Heart left ventricle (tissue), 16 donors: Measurements from ENCODE around the gene FCGR1A. TPM values are rescaled to one million over a fixed set of nuclear protein-coding genes. Genes with fewer than 3 reads are reported as not detected.
A peak's percentile ranks its signal among the peaks of the same experiment; 100 is the strongest.
"Not testable (repeated sequence)": the region's sequence is repeated elsewhere in the genome, so short reads cannot be mapped to it uniquely, and the experiment has no call there.

Experiments used
- ATAC-seq, 4 donors: fragments of 200-7000 bp; cut with Tn5 transposase; one replicate each; pipeline ENCODE4 v1.9.1; 2020 to 2022; ENCODE audit warnings: moderate library complexity in 4 of 4, mild to moderate bottlenecking in 3 of 4, moderate number of reproducible peaks in 1 of 4
- DNase-seq, 5 donors: peaks; one replicate each; pipeline ENCODE4 v3.0.0-alpha.2; 2020
- H3K27ac ChIP-seq, 12 donors: fragments of 200-600 bp; sonication (generic) in 4 of 12; one replicate each; pipeline versions ENCODE4 v1.5.0 to v1.8.0; 2016 to 2022; ENCODE audit warnings: mild to moderate bottlenecking in 2 of 12
- H3K27me3 ChIP-seq, 9 donors: fragments of 200-600 bp; sonication (generic) in 2 of 9; one replicate each; pipeline versions ENCODE4 v1.5.1 to v1.8.0; 2016 to 2022; ENCODE audit warnings: mild to moderate bottlenecking in 3 of 9
- H3K36me3 ChIP-seq, 9 donors: fragments of 200-600 bp; sonication (generic) in 2 of 9; one replicate each; pipeline versions ENCODE4 v1.5.0 to v1.8.0; 2018 to 2022; ENCODE audit warnings: mild to moderate bottlenecking in 2 of 9
- H3K4me1 ChIP-seq, 12 donors: fragments of 200-600 bp; sonication (generic) in 4 of 12; one replicate each; pipeline versions ENCODE4 v1.5.0 to v1.8.0; 2016 to 2022; ENCODE audit warnings: mild to moderate bottlenecking in 3 of 12
- H3K4me3 ChIP-seq, 12 donors: fragments of 200-600 bp; sonication (generic) in 4 of 12; one replicate each; pipeline versions ENCODE4 v1.5.0 to v1.8.0; 2017 to 2022; ENCODE audit warnings: mild to moderate bottlenecking in 9 of 12, moderate library complexity in 4 of 12
- H3K9me3 ChIP-seq, 12 donors: fragments of 200-600 bp; sonication (generic) in 4 of 12; one replicate each; pipeline versions ENCODE4 v1.5.0 to v1.8.0; 2016 to 2022; ENCODE audit warnings: mild to moderate bottlenecking in 1 of 12
- WGBS, 4 donors: extraction: QIAGEN DNeasy Blood & Tissue Kit in 2 of 4; methylation state at CpG; one replicate each; pipeline versions ENCODE4 v1.1.5 to v1.1.7; 2013 to 2018; 5-methylcytosine and 5-hydroxymethylcytosine counted together
- intact Hi-C, 10 donors: fragments of 100-400 bp; cut with DNase I; formaldehyde crosslinking; loops; one replicate each; pipeline versions ENCODE4 v1.11.1 to v1.14.2; 2022
- long read RNA-seq, 3 donors: library from polyadenylated mRNA; unstranded; transcript quantifications; one replicate each; pipeline ENCODE4 v2.0.0, GENCODE V29; 2020 to 2021
- polyA plus RNA-seq, 2 donors: library from polyadenylated mRNA; stranded (reverse); fragments of 200-250 nt; gene quantifications; one replicate each; pipeline ENCODE4 v1.2.3, GENCODE V29; 2013
- total RNA-seq, 9 donors: library from RNA; depleted of rRNA in 2 of 9; stranded (reverse); fragments of >200 nt in 2 of 9; fragmentation: NEBNext Ultra II Directional in 3 of 9; extraction: Animal tissue kit (Norgen Biotek cat#: 25700) in 3 of 9; gene quantifications; one replicate each; pipeline versions ENCODE4 v1.1.0 to v1.2.4, GENCODE V29; 2016 to 2023
- donor health status: ischemic (EF 13 %, LVEDD 7.1; RV severe dilation, severe dysfunction).
- donor health status: healthy with polysubstance abuse.
- donor health status: DM: no; HTN: yes; CAD: no.
- donor health status: DM: no; HTN: no; CAD: no.
- donor health status: ischemic (EF 25% LVEDD 6.9; RV normal size, moderate dysfunction).
- donor health status: ischemic (EF 25% LVEDD 5.7; RV mildly dilated, moderate dysfunction).
- donor health status: healthy.
- donor health status: DM: yes; HTN: yes; CAD: no.
- donor health status: ischemic (EF 35%, LVEDD 5.7; RV mildly dilated, moderate dysfunction).
- donor health status: nonischemic (EF 11% LVEDD 7.7; RV severe dilation, severe dysfunction).
- donor health status: DM: yes; HTN: yes; CAD: no.
- donor health status: PGD.
- donor health status: ischemic (EF 29% LVEDD 5.4; RV normal size, mild dysfunction).
- donor health status: nonischemic (EF 23%, LVEDD 6.1; RV moderate dilation, normal function).

Gene FCGR1A
- total RNA-seq = 10 to 100 TPM in 1 of 9 donors, 1 to 10 TPM in 6, under 1 TPM in 1, not detected in 1; 0.37 to 52.0 (median 1.9) TPM
- 1 to 10 TPM; 1.1 to 2.7 TPM for polyA plus RNA-seq
- long read RNA-seq, donor 1 = 0 reads
- long read RNA-seq, donor 2 = 0 reads
- long read RNA-seq, donor 3 = 0 reads

DNA sequence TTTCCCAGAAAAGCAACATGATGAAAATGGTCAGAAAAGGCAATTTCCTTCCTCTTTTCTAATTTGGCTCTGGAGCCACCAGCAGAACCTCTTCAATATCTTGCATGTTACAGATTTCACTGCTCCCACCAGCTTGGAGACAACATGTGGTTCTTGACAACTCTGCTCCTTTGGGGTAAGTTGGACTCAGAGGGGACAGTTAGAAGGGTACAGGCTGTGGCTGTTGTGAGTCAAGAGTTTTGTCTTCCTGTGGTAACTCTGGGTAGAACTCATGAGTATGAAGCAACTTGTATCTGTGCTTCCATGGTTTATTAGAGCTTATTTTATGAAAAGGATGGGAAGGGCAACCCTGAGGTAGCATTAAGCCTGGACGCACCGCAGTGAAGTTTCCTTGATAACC is at the start of gene FCGR1A:
FCGR1A (plus strand) TSS at position 95 of the 400 bp plus-strand sequence; CDS start at position 145, 50 bp downstream.
- 85% methylated on average over 2 of the region's 2 CpGs; no CpG with 5 or more reads in 3 of the 4 donors for WGBS, 4 donors
- ATAC-seq, DNase-seq: not testable (repeated sequence)

GRCh38 chr1:149732781-149733180 is 49.7 kb upstream of the FCGR1A start:
- intact Hi-C loops, H3K4me1 ChIP-seq, DNase-seq, H3K27ac ChIP-seq, H3K27me3 ChIP-seq, H3K36me3 ChIP-seq, H3K9me3 ChIP-seq, ATAC-seq, H3K4me3 ChIP-seq: not testable (repeated sequence)
- 80 to 92% (median 85%) methylated on average over 1 of the region's 2 CpGs; no CpG with 5 or more reads in 1 of the 4 donors for WGBS, 4 donors

More for the DNA sequence above, at the start of gene FCGR1A:
- H3K4me3 ChIP-seq = peak within 1 kb of the TSS in 1 of 12 donors; percentile 30
- intact Hi-C loops, H3K27me3 ChIP-seq, H3K27ac ChIP-seq, H3K36me3 ChIP-seq, H3K4me1 ChIP-seq, H3K9me3 ChIP-seq: not testable (repeated sequence)

GRCh38 chr1:149734692-149735091 is 47.8 kb upstream of the FCGR1A start:
- H3K27ac ChIP-seq, H3K9me3 ChIP-seq, DNase-seq, H3K4me3 ChIP-seq, H3K4me1 ChIP-seq, intact Hi-C loops, H3K27me3 ChIP-seq, H3K36me3 ChIP-seq: not testable (repeated sequence)
- 87 to 100% (median 87%) methylated on average over 1 of the region's 1 CpG; no CpG with 5 or more reads in 1 of the 4 donors for WGBS, 4 donors
- peak in 1 of 4 donors; percentile 63 for ATAC-seq

DNA sequence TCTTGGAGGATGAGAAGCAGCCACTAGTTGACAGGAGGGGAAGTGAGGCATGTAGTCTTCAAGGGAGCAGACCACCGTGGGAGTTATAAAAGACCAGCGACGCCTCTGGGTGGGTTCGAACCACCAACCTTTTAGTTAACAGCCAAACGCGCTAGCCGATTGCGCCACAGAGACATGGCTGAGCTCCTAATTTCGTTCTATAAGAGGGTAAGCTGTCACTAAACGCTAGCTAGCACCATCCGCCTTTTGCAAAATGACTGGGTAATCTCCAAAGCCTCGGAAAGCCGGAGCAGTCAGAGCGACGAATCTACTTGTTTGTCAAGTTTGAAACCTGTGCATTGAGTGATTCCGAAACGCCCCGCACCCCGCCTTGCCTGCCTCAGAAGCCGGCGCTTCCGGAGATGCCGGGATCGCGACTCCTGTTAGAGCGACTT is 42.3 kb upstream of the FCGR1A start:
- peak overlapping the region in 5 of 12 donors; percentile 7 to 34 (median 21) for H3K4me3 ChIP-seq
- 8 to 19% (median 10%) methylated on average over 16 to 26 of the region's 26 CpGs for WGBS, 4 donors
- intact Hi-C loops, H3K4me1 ChIP-seq, H3K27me3 ChIP-seq, H3K9me3 ChIP-seq, H3K36me3 ChIP-seq, H3K27ac ChIP-seq: not testable (repeated sequence)
- ATAC-seq (peak in 1 of 4 donors; percentile 12), DNase-seq (peak in 4 of 5 donors; percentile 11 to 42 (median 20))

GRCh38 chr1:149740590-149741230 is 41.8 kb upstream of the FCGR1A start:
- H3K4me1 ChIP-seq, H3K36me3 ChIP-seq, DNase-seq, intact Hi-C loops, H3K27ac ChIP-seq, ATAC-seq, H3K9me3 ChIP-seq, H3K27me3 ChIP-seq: not testable (repeated sequence)
- H3K4me3 ChIP-seq = peak overlapping the region in 4 of 12 donors; percentile 9 to 34 (median 21)
- 42 to 45% (median 45%) methylated on average over 6 to 7 of the region's 13 CpGs; no CpG with 5 or more reads in 1 of the 4 donors for WGBS, 4 donors

- H3K9me3 ChIP-seq, H3K27ac ChIP-seq, DNase-seq, H3K4me1 ChIP-seq, intact Hi-C loops, ATAC-seq, H3K4me3 ChIP-seq, H3K36me3 ChIP-seq: not testable (repeated sequence)
- WGBS, 4 donors = 72 to 75% methylated on average over 2 of the region's 5 CpGs; no CpG with 5 or more reads in 2 of the 4 donors
- peaks cover 0 to 12% (median 3%) of the 10 kb centered on the region in 9 donors for H3K27me3 ChIP-seq
Measured at GRCh38 chr1:149741914-149742313, 40.6 kb upstream of the FCGR1A start.

- H3K27ac ChIP-seq, H3K4me1 ChIP-seq, H3K9me3 ChIP-seq, H3K36me3 ChIP-seq, intact Hi-C loops: not testable (repeated sequence)
- Histone ChIP-seq H3K27me3 (peaks cover 0 to 27% (median 3%) of the 10 kb centered on the region in 9 donors), H3K4me3 (peak overlapping the region in 2 of 12 donors; percentile 29 to 37)
- 12 to 54% (median 29%) methylated on average over 4 to 35 of the region's 41 CpGs for WGBS, 4 donors
- DNase-seq (peak; percentile 6 to 53 (median 30)), ATAC-seq (peak in 2 of 4 donors; percentile 49)
Measured at GRCh38 chr1:149746463-149747356, 35.8 kb upstream of the FCGR1A start.

GRCh38 chr1:149747359-149748143 is 34.9 kb upstream of the FCGR1A start:
- WGBS, 4 donors = 7 to 17% (median 11%) methylated on average over 9 to 24 of the region's 40 CpGs
- DNase-seq, intact Hi-C loops, H3K9me3 ChIP-seq, H3K4me1 ChIP-seq, H3K27ac ChIP-seq, H3K36me3 ChIP-seq: not testable (repeated sequence)
- H3K27me3 ChIP-seq = peaks cover 0 to 27% (median 3%) of the 10 kb centered on the region in 9 donors
- peak overlapping the region in 1 of 12 donors; percentile 31 for H3K4me3 ChIP-seq
- peak in 1 of 4 donors; percentile 48 for ATAC-seq

- H3K27me3 ChIP-seq = peaks cover 0 to 27% (median 3%) of the 10 kb centered on the region in 9 donors
- intact Hi-C loops, H3K9me3 ChIP-seq, ATAC-seq, H3K27ac ChIP-seq, H3K4me1 ChIP-seq, H3K36me3 ChIP-seq: not testable (repeated sequence)
- DNase-seq = peak in 1 of 5 donors; percentile 15
- WGBS, 4 donors = 31 to 50% (median 39%) methylated on average over 2 to 8 of the region's 8 CpGs
- peak overlapping the region in 1 of 12 donors; percentile 31 for H3K4me3 ChIP-seq
Measured at GRCh38 chr1:149748144-149748500, 34.4 kb upstream of the FCGR1A start.

GRCh38 chr1:149750562-149750961 is 31.9 kb upstream of the FCGR1A start:
- intact Hi-C loops, H3K4me1 ChIP-seq, H3K4me3 ChIP-seq, DNase-seq, ATAC-seq, H3K27ac ChIP-seq, H3K9me3 ChIP-seq, H3K36me3 ChIP-seq: not testable (repeated sequence)
- 32 to 53% (median 36%) methylated on average over 1 to 2 of the region's 2 CpGs for WGBS, 4 donors
- peaks cover 0 to 27% (median 3%) of the 10 kb centered on the region in 9 donors for H3K27me3 ChIP-seq
